Measurements from ENCODE around the gene PHF11. TPM values are rescaled to one million over a fixed set of nuclear protein-coding genes. Genes with fewer than 3 reads are reported as not detected.
A peak's percentile ranks its signal among the peaks of the same experiment; 100 is the strongest.

The PHF11 gene
- total RNA-seq, 1 donor from 2014 or later = 12.0 TPM

GRCh38 chr13:49553888-49554287 lies 58.1 kb downstream of the PHF11 start:
- H3K4me3 Mint-ChIP-seq = no peak overlapping the region
- H3K27me3 Mint-ChIP-seq (ENCODE audit: low read depth) = no peaks in the 10 kb centered on the region
- no peak for DNase-seq (ENCODE audit: low read depth, low spot score)
- H3K27ac Mint-ChIP-seq (ENCODE audit: unreplicated experiment) = no peak overlapping the region
- H3K9me3 Mint-ChIP-seq = no peaks in the 10 kb centered on the region
- H3K4me1 Mint-ChIP-seq = no peaks in the 10 kb centered on the region
- no peak for TF ChIP-seq CTCF (conservative IDR thresholded peaks at IDR 0.05)
- peaks cover 12% of the 10 kb centered on the region for H3K36me3 Mint-ChIP-seq (ENCODE audit: low read depth)

GRCh38 chr13:49554387-49554786 lies 58.6 kb downstream of the PHF11 start:
- Mint-ChIP-seq H3K36me3 (ENCODE audit: low read depth) (peaks cover 16% of the 10 kb centered on the region), H3K27ac (ENCODE audit: unreplicated experiment) (no peak overlapping the region), H3K4me1 (no peaks in the 10 kb centered on the region)

GRCh38 chr13:49559006-49559405 lies 63.3 kb downstream of the PHF11 start:
- DNase-seq (ENCODE audit: low read depth, low spot score) = no peak
- H3K27me3 Mint-ChIP-seq (ENCODE audit: low read depth) = no peaks in the 10 kb centered on the region
- H3K9me3 Mint-ChIP-seq = peaks cover 4% of the 10 kb centered on the region
- H3K36me3 Mint-ChIP-seq (ENCODE audit: low read depth) = peaks cover 33% of the 10 kb centered on the region
- H3K4me1 Mint-ChIP-seq = no peaks in the 10 kb centered on the region
- H3K27ac Mint-ChIP-seq (ENCODE audit: unreplicated experiment) = peak overlapping the region; percentile 57
- no peak for TF ChIP-seq CTCF (conservative IDR thresholded peaks at IDR 0.05)
- no peak overlapping the region for H3K4me3 Mint-ChIP-seq

More at GRCh38 chr13:49554387-49554786, 58.6 kb downstream of the PHF11 start:
- no peak for TF ChIP-seq CTCF (conservative IDR thresholded peaks at IDR 0.05)
- H3K9me3 Mint-ChIP-seq = no peaks in the 10 kb centered on the region
- H3K27me3 Mint-ChIP-seq (ENCODE audit: low read depth) = no peaks in the 10 kb centered on the region
- H3K4me3 Mint-ChIP-seq = no peak overlapping the region
- no peak for DNase-seq (ENCODE audit: low read depth, low spot score)

- no peak overlapping the region for H3K4me3 Mint-ChIP-seq
- DNase-seq (ENCODE audit: low read depth, low spot score) = no peak
- no peaks in the 10 kb centered on the region for H3K27me3 Mint-ChIP-seq (ENCODE audit: low read depth)
- H3K27ac Mint-ChIP-seq (ENCODE audit: unreplicated experiment) = peak overlapping the region; percentile 43
- no peaks in the 10 kb centered on the region for H3K4me1 Mint-ChIP-seq
- H3K9me3 Mint-ChIP-seq = peaks cover 4% of the 10 kb centered on the region
- H3K36me3 Mint-ChIP-seq (ENCODE audit: low read depth) = peaks cover 36% of the 10 kb centered on the region
- TF ChIP-seq CTCF (conservative IDR thresholded peaks at IDR 0.05) = no peak
Measured at GRCh38 chr13:49560270-49561061, 64.7 kb downstream of the PHF11 start.

DNA sequence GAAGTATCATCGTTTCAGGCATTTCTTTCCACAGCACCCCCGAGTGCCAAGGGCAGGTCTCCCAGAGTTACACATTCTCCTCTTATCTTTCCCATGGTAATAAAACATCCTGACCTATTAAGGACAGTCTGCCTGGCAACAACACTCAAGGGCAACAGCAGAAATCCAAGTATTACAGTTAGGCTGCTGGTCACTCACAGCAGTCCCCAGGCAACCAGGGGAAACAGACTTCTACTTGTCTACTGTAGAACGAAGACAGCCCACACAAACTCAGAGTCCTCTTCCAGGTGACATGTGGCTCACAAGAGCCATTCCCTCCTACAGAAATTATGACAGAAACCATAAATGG lies 65.3 kb downstream of the PHF11 start:
- H3K36me3 Mint-ChIP-seq (ENCODE audit: low read depth) = peaks cover 38% of the 10 kb centered on the region
- TF ChIP-seq CTCF (conservative IDR thresholded peaks at IDR 0.05) = no peak
- no peaks in the 10 kb centered on the region for H3K4me1 Mint-ChIP-seq
- H3K4me3 Mint-ChIP-seq = no peak overlapping the region
- no peaks in the 10 kb centered on the region for H3K27me3 Mint-ChIP-seq (ENCODE audit: low read depth)
- no peak for DNase-seq (ENCODE audit: low read depth, low spot score)
- peaks cover 4% of the 10 kb centered on the region for H3K9me3 Mint-ChIP-seq
- peak overlapping the region; percentile 10 for H3K27ac Mint-ChIP-seq (ENCODE audit: unreplicated experiment)

Measured in neural crest cell (in vitro differentiated cells).